Thyroid gland (tissue), 4 donors: ENCODE data around the gene THTPA. TPM values are rescaled to one million over a fixed set of nuclear protein-coding genes. Genes with fewer than 3 reads are reported as not detected.

Experiments
- DNase-seq, 2 donors: peaks; one replicate each; pipeline ENCODE4 v3.0.0-alpha.2; 2019
- H3K27ac ChIP-seq, 3 donors: fragments of 200-600 bp; sonication (generic); 1 replicate in 2 of 3; 2 replicates in 1 of 3; pipeline ENCODE4 v1.5.1; 2016 to 2019; ENCODE audit warnings: mild to moderate bottlenecking in 1 of 3, moderate library complexity in 1 of 3
- H3K27me3 ChIP-seq: fragments of 200-600 bp; sonication (generic); one replicate; pipeline ENCODE4 v1.5.1; 2019
- H3K36me3 ChIP-seq, 2 donors: fragments of 200-600 bp; sonication (generic); one replicate each; pipeline ENCODE4 v1.5.1; 2016 to 2019
- H3K4me1 ChIP-seq, 2 donors: fragments of 200-600 bp; sonication (generic); one replicate each; pipeline ENCODE4 v1.5.1; 2017 to 2019
- H3K4me3 ChIP-seq, 3 donors: fragments of 200-600 bp; sonication (generic); replicated peaks in 1 of 3; 1 replicate in 2 of 3; 2 replicates in 1 of 3; pipeline ENCODE4 v1.5.1; 2016; ENCODE audit warnings: mild to moderate bottlenecking in 1 of 3
- H3K9me3 ChIP-seq: fragments of 200-600 bp; sonication (generic); one replicate; pipeline ENCODE4 v1.5.1; 2017
- CTCF ChIP-seq, 6 experiments: fragments of 200-600 bp in 3 of 6; fragments of 450-650 bp in 3 of 6; sonication (generic) in 3 of 6; IDR thresholded peaks; one replicate each; pipeline ENCODE4 v1.5.1; 2016 to 2019; ENCODE audit warnings: antibody characterized with exemption in 6 of 6, mild to moderate bottlenecking in 2 of 6, inconsistent platforms in 1 of 6, moderate library complexity in 1 of 6
- POLR2A ChIP-seq, 2 donors: fragments of 450-650 bp; IDR thresholded peaks; one replicate each; pipeline ENCODE4 v1.6.1; 2017; ENCODE audit warnings: antibody characterized with exemption in 2 of 2, mild to moderate bottlenecking in 2 of 2, moderate library complexity in 1 of 2
- WGBS, 2 donors: methylation state at CpG; one replicate each; pipeline ENCODE4 v1.1.5; 2017; 5-methylcytosine and 5-hydroxymethylcytosine counted together
- intact Hi-C: fragments of 100-400 bp; cut with DNase I; formaldehyde crosslinking; loops from one replicate; pipeline ENCODE4 v1.15.1; 2023
- total RNA-seq, 4 donors: library from RNA; depleted of rRNA; stranded (reverse); fragments of >200 nt; gene quantifications; one replicate each; pipeline ENCODE4 v1.2.3, GENCODE V29; 2016

Gene THTPA
- total RNA-seq, 4 donors from 2014 or later: 15.3 to 48.1 (median 28.3) TPM

DNA sequence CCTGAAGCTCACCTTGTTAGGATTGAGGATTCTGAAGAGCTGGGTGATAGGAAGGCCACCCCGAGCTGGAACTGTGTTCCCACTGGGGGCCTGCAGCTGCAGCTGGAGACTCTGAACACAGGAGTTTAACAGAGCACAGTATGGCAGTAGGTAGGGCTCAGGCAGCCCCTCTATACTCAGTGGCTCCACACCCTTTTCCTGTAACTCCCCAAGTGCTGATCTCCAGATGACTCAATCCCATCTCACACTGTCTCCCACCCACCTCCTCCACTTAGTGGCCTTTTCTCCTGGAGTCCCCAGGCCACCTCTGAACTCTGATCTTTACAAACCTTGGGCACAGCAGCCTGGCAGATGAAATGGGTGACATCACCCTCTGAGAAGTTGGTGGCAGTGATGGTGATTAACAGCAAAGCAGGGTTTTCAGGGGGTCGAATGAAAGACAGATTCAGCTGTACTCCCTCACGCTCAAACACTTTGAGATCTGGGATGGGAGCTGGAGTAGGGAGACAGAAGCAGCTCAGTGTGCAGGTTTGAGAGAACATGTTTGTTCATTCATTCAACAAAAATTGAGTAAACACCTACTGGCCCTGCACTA is 4.0 kb downstream of the THTPA start:
- TF ChIP-seq POLR2A (IDR thresholded peaks at IDR 0.05) (no peak), CTCF (IDR thresholded peaks at IDR 0.05) (no peak)
- 90 to 99% methylated on average over 2 to 3 of the region's 3 CpGs for WGBS, 2 donors
- H3K36me3 ChIP-seq: peaks cover 10 to 26% of the 10 kb centered on the region in 2 donors

GRCh38 chr14:23561259-23561658 is 5.2 kb downstream of the THTPA start:
- TF ChIP-seq CTCF (IDR thresholded peaks at IDR 0.05) (no peak), POLR2A (IDR thresholded peaks at IDR 0.05) (no peak)
- intact Hi-C loops: loop anchor here (5.0 kb wide), 1 partner anchor 84 kb away; no protein-coding TSS in a partner anchor
- H3K27ac ChIP-seq: no peak overlapping the region
- no peaks in the 10 kb centered on the region for H3K9me3 ChIP-seq
- no peak for DNase-seq
- peaks cover 13 to 26% of the 10 kb centered on the region in 2 donors for H3K36me3 ChIP-seq
- WGBS, 2 donors: 79 to 93% methylated on average over 2 of the region's 2 CpGs
- no peaks in the 10 kb centered on the region for H3K27me3 ChIP-seq
- no peak overlapping the region for H3K4me3 ChIP-seq
- peaks cover 8 to 14% of the 10 kb centered on the region in 2 donors for H3K4me1 ChIP-seq

More for the DNA sequence above, 4.0 kb downstream of the THTPA start:
- Histone ChIP-seq H3K27me3 (no peaks in the 10 kb centered on the region), H3K27ac (no peak overlapping the region), H3K4me3 (no peak overlapping the region), H3K4me1 (peaks cover 15 to 19% of the 10 kb centered on the region in 2 donors), H3K9me3 (no peaks in the 10 kb centered on the region)
- DNase-seq: no peak
- intact Hi-C loops: loop anchor here (5.0 kb wide), 1 partner anchor 83 kb away; no protein-coding TSS in a partner anchor

- no peak for DNase-seq
- H3K36me3 ChIP-seq: peaks cover 13 to 26% of the 10 kb centered on the region in 2 donors
These were observed 6.1 kb downstream of the THTPA start for GRCh38 chr14:23561873-23562821.

DNA sequence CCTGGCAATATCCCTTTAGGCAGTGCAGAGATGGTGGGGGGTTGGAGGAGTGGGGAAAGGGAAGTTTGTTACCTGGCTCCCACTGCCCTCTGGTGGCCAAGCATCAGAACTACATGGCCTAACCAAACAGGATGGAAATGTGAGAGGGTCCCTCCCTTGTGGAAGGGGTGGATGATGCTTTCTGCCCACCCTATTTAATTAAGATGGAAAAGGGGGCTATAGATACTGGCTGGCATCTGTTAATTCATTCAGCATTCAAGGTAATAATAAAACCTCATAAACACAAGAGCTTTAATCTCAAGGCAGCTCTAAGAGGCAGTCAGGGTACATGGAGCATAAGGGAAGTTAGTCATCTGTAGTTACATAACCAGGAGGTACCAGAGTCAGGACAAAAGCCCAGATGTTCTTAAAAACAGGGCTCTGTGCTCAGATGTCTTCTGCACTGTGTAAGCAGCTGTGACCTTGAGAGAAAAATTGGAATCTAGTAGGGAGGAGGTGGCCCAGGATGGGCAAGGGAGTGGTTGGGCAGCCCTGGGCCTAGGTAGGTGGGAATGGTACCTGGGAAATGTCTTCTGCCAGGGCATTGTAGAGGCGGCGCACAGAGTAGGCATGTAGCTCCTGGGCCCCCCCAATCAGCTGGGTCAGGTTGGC is 6.9 kb downstream of the THTPA start:
- 90 to 94% methylated on average over 2 of the region's 2 CpGs for WGBS, 2 donors
- Histone ChIP-seq H3K27ac (no peak overlapping the region), H3K36me3 (peaks cover 13 to 26% of the 10 kb centered on the region in 2 donors), H3K4me3 (no peak overlapping the region), H3K4me1 (peaks cover 6 to 9% of the 10 kb centered on the region in 2 donors), H3K27me3 (no peaks in the 10 kb centered on the region), H3K9me3 (no peaks in the 10 kb centered on the region)
- DNase-seq: peak; percentile 44 to 50
- peak; percentile 66 to 91 (median 80) for TF ChIP-seq CTCF (IDR thresholded peaks at IDR 0.05)
- no peak for TF ChIP-seq POLR2A (IDR thresholded peaks at IDR 0.05)
- intact Hi-C loops: loop anchor here (5.0 kb wide), 1 partner anchor 86 kb away; no protein-coding TSS in a partner anchor

More at GRCh38 chr14:23561873-23562821, 6.1 kb downstream of the THTPA start:
- no peaks in the 10 kb centered on the region for H3K9me3 ChIP-seq
- intact Hi-C loops: loop anchor here (5.0 kb wide), 1 partner anchor 85 kb away; no protein-coding TSS in a partner anchor
- TF ChIP-seq CTCF (IDR thresholded peaks at IDR 0.05) (no peak), POLR2A (IDR thresholded peaks at IDR 0.05) (no peak)
- no peak overlapping the region for H3K4me3 ChIP-seq
- H3K27me3 ChIP-seq: no peaks in the 10 kb centered on the region
- 75 to 86% methylated on average over 14 of the region's 15 CpGs for WGBS, 2 donors
- H3K4me1 ChIP-seq: peaks cover 6 to 14% of the 10 kb centered on the region in 2 donors
- H3K27ac ChIP-seq: no peak overlapping the region
